ENCODE data around the gene APH1A.
"Not testable (repeated sequence)": the region's sequence is repeated elsewhere in the genome, so short reads cannot be mapped to it uniquely, and the experiment has no call there.

- not testable (repeated sequence) for TF ChIP-seq CTCF, POLR2A (IDR thresholded peaks at IDR 0.05)
Measured at GRCh38 chr1:150314691-150315090, 45.9 kb upstream of the APH1A start.
